ENCODE data around the gene PSMA8. TPM values are rescaled to one million over a fixed set of nuclear protein-coding genes. Genes with fewer than 3 reads are reported as not detected.

PSMA8 gene
- total RNA-seq: not detected in 3 replicates
- long read RNA-seq: 0 reads

- no peaks in the 10 kb centered on the region for H3K9me3 Mint-ChIP-seq (ENCODE audit: low read depth)
- H3K4me3 Mint-ChIP-seq (ENCODE audit: unreplicated experiment): no peak within 1 kb of the TSS
- H3K27ac Mint-ChIP-seq (ENCODE audit: unreplicated experiment): no peak within 1 kb of the TSS
Measured at GRCh38 chr18:26133652-26134051, at the start of gene PSMA8. Gene PSMA8 (plus strand): TSS chr18:26133869. CDS start chr18:26133966, 97 bp downstream.

GRCh38 chr18:26085056-26085455 lies 48.6 kb upstream of the PSMA8 start:
- H3K36me3 Mint-ChIP-seq (ENCODE audit: low read depth): peaks cover 16% of the 10 kb centered on the region
- no peak for DNase-seq (ENCODE audit: low spot score)
- peaks cover 32% of the 10 kb centered on the region for H3K4me1 Mint-ChIP-seq (ENCODE audit: low read depth)
- H3K9me3 Mint-ChIP-seq (ENCODE audit: low read depth): no peaks in the 10 kb centered on the region
- H3K4me3 Mint-ChIP-seq (ENCODE audit: unreplicated experiment): no peak overlapping the region
- no peaks in the 10 kb centered on the region for H3K27me3 Mint-ChIP-seq (ENCODE audit: low read depth)
- no peak for TF ChIP-seq CTCF (IDR thresholded peaks at IDR 0.05)
- H3K27ac Mint-ChIP-seq (ENCODE audit: unreplicated experiment): no peak overlapping the region

More at GRCh38 chr18:26133652-26134051, at the start of gene PSMA8:
- no peak for TF ChIP-seq CTCF (IDR thresholded peaks at IDR 0.05)
- H3K27me3 Mint-ChIP-seq (ENCODE audit: low read depth): peaks cover 3% of the 10 kb centered on the region
- no peaks in the 10 kb centered on the region for H3K4me1 Mint-ChIP-seq (ENCODE audit: low read depth)
- DNase-seq (ENCODE audit: low spot score): no peak
- H3K36me3 Mint-ChIP-seq (ENCODE audit: low read depth): no peaks in the 10 kb centered on the region

GRCh38 chr18:26086959-26087358 lies 46.7 kb upstream of the PSMA8 start:
- H3K9me3 Mint-ChIP-seq (ENCODE audit: low read depth): no peaks in the 10 kb centered on the region
- H3K27ac Mint-ChIP-seq (ENCODE audit: unreplicated experiment): no peak overlapping the region
- peaks cover 31% of the 10 kb centered on the region for H3K4me1 Mint-ChIP-seq (ENCODE audit: low read depth)
- DNase-seq (ENCODE audit: low spot score): no peak
- H3K36me3 Mint-ChIP-seq (ENCODE audit: low read depth): peaks cover 13% of the 10 kb centered on the region
- no peaks in the 10 kb centered on the region for H3K27me3 Mint-ChIP-seq (ENCODE audit: low read depth)
- TF ChIP-seq CTCF (IDR thresholded peaks at IDR 0.05): no peak
- no peak overlapping the region for H3K4me3 Mint-ChIP-seq (ENCODE audit: unreplicated experiment)

GRCh38 chr18:26088487-26088886 lies 45.2 kb upstream of the PSMA8 start:
- H3K36me3 Mint-ChIP-seq (ENCODE audit: low read depth): peaks cover 7% of the 10 kb centered on the region
- peak overlapping the region; percentile 95 for H3K4me3 Mint-ChIP-seq (ENCODE audit: unreplicated experiment)
- peak overlapping the region; percentile 81 for H3K27ac Mint-ChIP-seq (ENCODE audit: unreplicated experiment)
- no peaks in the 10 kb centered on the region for H3K9me3 Mint-ChIP-seq (ENCODE audit: low read depth)
- no peak for TF ChIP-seq CTCF (IDR thresholded peaks at IDR 0.05)
- H3K4me1 Mint-ChIP-seq (ENCODE audit: low read depth): peaks cover 31% of the 10 kb centered on the region
- DNase-seq (ENCODE audit: low spot score): no peak
- H3K27me3 Mint-ChIP-seq (ENCODE audit: low read depth): no peaks in the 10 kb centered on the region

- Mint-ChIP-seq H3K36me3 (ENCODE audit: low read depth) (peaks cover 7% of the 10 kb centered on the region), H3K27me3 (ENCODE audit: low read depth) (no peaks in the 10 kb centered on the region), H3K4me1 (ENCODE audit: low read depth) (peaks cover 31% of the 10 kb centered on the region), H3K9me3 (ENCODE audit: low read depth) (no peaks in the 10 kb centered on the region), H3K27ac (ENCODE audit: unreplicated experiment) (peak overlapping the region; percentile 81), H3K4me3 (ENCODE audit: unreplicated experiment) (peak overlapping the region; percentile 95)
- no peak for TF ChIP-seq CTCF (IDR thresholded peaks at IDR 0.05)
- no peak for DNase-seq (ENCODE audit: low spot score)
Measured at GRCh38 chr18:26089293-26090129, 44.2 kb upstream of the PSMA8 start.

All from chondrocyte (in vitro differentiated cells).